HUES64 (cell line): ENCODE measurements around the gene SPDYE4.

ENCODE experiments used
- H3K27ac ChIP-seq: 2 replicates; pipeline ENCODE4 v1.7.0; 2013; ENCODE audit warnings: low read depth, low read length, inconsistent platforms
- H3K27me3 ChIP-seq: 2 replicates; pipeline ENCODE4 v1.6.1; 2013; ENCODE audit warnings: mild to moderate bottlenecking, low read length; ENCODE audit not compliant: insufficient read depth
- H3K36me3 ChIP-seq: 2 replicates; pipeline ENCODE4 v1.6.1; 2013; ENCODE audit warnings: mild to moderate bottlenecking, low read length; ENCODE audit not compliant: insufficient read depth
- H3K4me1 ChIP-seq: 2 replicates; pipeline ENCODE4 v1.6.1; 2013; ENCODE audit warnings: mild to moderate bottlenecking, low read length, moderate library complexity; ENCODE audit not compliant: insufficient read depth
- H3K4me3 ChIP-seq: 2 replicates; pipeline ENCODE4 v1.5.1; 2013; ENCODE audit warnings: mild to moderate bottlenecking, low read length, moderate library complexity
- H3K9ac ChIP-seq: 2 replicates; pipeline ENCODE4 v1.6.1; 2013; ENCODE audit warnings: mild to moderate bottlenecking, low read depth, low read length
- H3K9me3 ChIP-seq: 2 replicates; pipeline ENCODE4 v1.6.1; 2013; ENCODE audit warnings: low read depth, low read length; ENCODE audit not compliant: insufficient read depth
- WGBS: fragments of 150-250, 120-280 bp; methylation state at CpG from one replicate; pipeline ENCODE4 v1.1.7; 2013; ENCODE audit warnings: missing lambda C conversion rate; 5-methylcytosine and 5-hydroxymethylcytosine counted together

Gene SPDYE4

DNA sequence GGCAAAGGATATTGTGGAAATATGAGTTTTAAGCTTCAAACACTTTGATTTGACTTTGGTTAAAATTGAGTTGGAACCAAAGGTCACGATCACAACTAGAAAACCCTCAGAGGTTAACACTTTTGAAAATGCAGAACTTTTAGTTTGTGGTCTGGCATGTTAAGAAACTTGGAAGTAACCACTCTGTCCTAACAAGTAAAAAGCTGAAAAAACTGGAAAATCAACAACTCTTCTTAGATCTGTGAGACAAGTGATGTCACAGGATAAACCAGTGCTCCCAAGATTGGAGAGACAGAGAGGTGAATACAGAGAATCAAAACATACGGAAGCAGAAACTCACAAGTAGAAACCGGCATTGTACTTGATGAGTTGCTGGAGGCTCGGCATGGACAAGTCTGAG, 23.4 kb upstream of the SPDYE4 start:
- Histone ChIP-seq H3K4me1 (no peaks in the 10 kb centered on the region), H3K9ac (no peak overlapping the region), H3K4me3 (no peak overlapping the region), H3K36me3 (no peaks in the 10 kb centered on the region), H3K27me3 (no peaks in the 10 kb centered on the region), H3K9me3 (no peaks in the 10 kb centered on the region), H3K27ac (no peak overlapping the region)
- 92% methylated on average over 4 of the region's 4 CpGs for WGBS

GRCh38 chr17:8776881-8777280, 18.5 kb upstream of the SPDYE4 start:
- Histone ChIP-seq H3K27me3 (no peaks in the 10 kb centered on the region), H3K9ac (no peak overlapping the region), H3K4me3 (no peak overlapping the region), H3K36me3 (no peaks in the 10 kb centered on the region), H3K27ac (no peak overlapping the region), H3K4me1 (no peaks in the 10 kb centered on the region), H3K9me3 (no peaks in the 10 kb centered on the region)
- WGBS = no CpG with 5 or more reads among the region's 1 CpG

GRCh38 chr17:8776248-8776647, 17.9 kb upstream of the SPDYE4 start:
- H3K27ac ChIP-seq = no peak overlapping the region
- H3K9me3 ChIP-seq = no peaks in the 10 kb centered on the region
- no peak overlapping the region for H3K9ac ChIP-seq
- H3K36me3 ChIP-seq = no peaks in the 10 kb centered on the region
- no peaks in the 10 kb centered on the region for H3K27me3 ChIP-seq
- H3K4me3 ChIP-seq = no peak overlapping the region
- H3K4me1 ChIP-seq = no peaks in the 10 kb centered on the region

DNA sequence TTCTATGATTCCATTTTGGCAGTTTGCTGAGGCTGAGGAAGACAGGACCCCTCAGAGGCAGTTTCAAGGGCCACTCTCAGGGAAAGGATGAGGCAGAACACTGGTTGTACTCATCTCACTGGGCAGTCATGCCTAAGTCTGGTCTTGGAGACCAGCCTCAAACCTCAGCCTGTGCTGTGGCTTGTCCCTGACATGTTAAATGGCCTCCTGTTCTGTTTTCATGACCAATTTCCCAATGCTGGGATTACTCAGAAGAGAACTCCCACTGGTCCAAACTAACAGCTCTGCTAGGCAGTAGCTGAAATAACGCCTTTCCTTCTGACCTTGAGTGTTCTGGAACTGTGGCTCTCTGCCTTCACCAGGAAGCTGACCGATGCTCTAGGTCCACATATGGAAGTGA, 8.4 kb upstream of the SPDYE4 start:
- peaks cover 6% of the 10 kb centered on the region for H3K9me3 ChIP-seq
- 93% methylated on average over 2 of the region's 2 CpGs for WGBS
- H3K27me3 ChIP-seq = no peaks in the 10 kb centered on the region
- H3K4me3 ChIP-seq = no peak overlapping the region
- peaks cover 5% of the 10 kb centered on the region; the same call in 1 of the 2 replicates for H3K4me1 ChIP-seq
- no peak overlapping the region for H3K27ac ChIP-seq
- H3K9ac ChIP-seq = no peak overlapping the region
- no peaks in the 10 kb centered on the region for H3K36me3 ChIP-seq

GRCh38 chr17:8762012-8762411, 3.7 kb upstream of the SPDYE4 start:
- Histone ChIP-seq H3K9me3 (peaks cover 6% of the 10 kb centered on the region), H3K36me3 (no peaks in the 10 kb centered on the region), H3K27me3 (no peaks in the 10 kb centered on the region), H3K27ac (no peak overlapping the region), H3K4me3 (no peak overlapping the region), H3K4me1 (no peaks in the 10 kb centered on the region), H3K9ac (no peak overlapping the region)
- 85% methylated on average over 8 of the region's 8 CpGs for WGBS

- Histone ChIP-seq H3K9me3 (peaks cover under 1% of the 10 kb centered on the region), H3K27me3 (no peaks in the 10 kb centered on the region), H3K4me1 (no peaks in the 10 kb centered on the region), H3K36me3 (no peaks in the 10 kb centered on the region), H3K27ac (no peak overlapping the region), H3K4me3 (no peak overlapping the region), H3K9ac (no peak overlapping the region)
- WGBS = 88% methylated on average over 13 of the region's 13 CpGs
Observed at GRCh38 chr17:8757189-8757588, 1.2 kb downstream of the SPDYE4 start.

DNA sequence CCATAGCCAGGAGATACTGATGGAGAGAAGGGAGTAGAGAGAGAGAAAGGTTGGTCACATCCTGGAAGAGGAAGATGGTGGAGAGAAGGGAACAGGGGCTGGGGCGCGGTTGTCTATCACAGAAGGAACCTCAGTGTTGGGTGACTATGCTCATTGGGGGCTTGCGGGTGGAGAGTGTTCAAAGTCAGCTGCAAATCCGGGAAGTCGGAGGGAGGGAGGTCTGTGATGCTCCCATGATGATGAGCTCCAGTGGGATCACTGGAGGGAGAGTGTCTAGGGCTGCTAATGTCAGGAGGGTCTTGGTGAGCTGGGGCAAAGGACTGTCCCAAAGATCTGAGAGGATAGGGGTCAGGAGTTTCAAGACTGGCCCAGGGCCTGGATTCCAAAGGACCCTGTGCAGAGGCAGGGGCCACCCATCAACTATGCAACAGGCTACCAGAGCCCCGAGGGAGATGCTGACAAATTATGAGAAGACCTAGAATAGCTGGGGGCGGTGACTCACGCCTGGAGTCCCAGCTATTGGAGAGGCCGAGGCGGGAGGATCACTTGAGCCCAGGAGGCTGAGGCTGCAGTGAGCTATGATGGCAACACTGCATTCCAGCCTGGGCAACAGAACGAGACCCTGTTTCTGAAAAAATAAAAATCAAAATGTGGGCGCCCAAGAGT, 2.6 kb downstream of the SPDYE4 start:
- 95% methylated on average over 12 of the region's 12 CpGs for WGBS
- Histone ChIP-seq H3K9ac (no peak overlapping the region), H3K36me3 (no peaks in the 10 kb centered on the region), H3K27me3 (no peaks in the 10 kb centered on the region), H3K4me1 (no peaks in the 10 kb centered on the region), H3K9me3 (no peaks in the 10 kb centered on the region), H3K27ac (no peak overlapping the region), H3K4me3 (no peak overlapping the region)

GRCh38 chr17:8754890-8755289, 3.5 kb downstream of the SPDYE4 start:
- H3K4me1 ChIP-seq = no peaks in the 10 kb centered on the region
- no peaks in the 10 kb centered on the region for H3K27me3 ChIP-seq
- no peak overlapping the region for H3K27ac ChIP-seq
- H3K9me3 ChIP-seq = no peaks in the 10 kb centered on the region
- H3K4me3 ChIP-seq = no peak overlapping the region
- no peaks in the 10 kb centered on the region for H3K36me3 ChIP-seq
- 71% methylated on average over 8 of the region's 8 CpGs for WGBS
- no peak overlapping the region for H3K9ac ChIP-seq

GRCh38 chr17:8753976-8754440, 4.3 kb downstream of the SPDYE4 start:
- H3K4me1 ChIP-seq = no peaks in the 10 kb centered on the region
- H3K4me3 ChIP-seq = no peak overlapping the region
- H3K27ac ChIP-seq = no peak overlapping the region
- no peaks in the 10 kb centered on the region for H3K9me3 ChIP-seq
- H3K36me3 ChIP-seq = no peaks in the 10 kb centered on the region
- no peaks in the 10 kb centered on the region for H3K27me3 ChIP-seq
- WGBS = 58% methylated on average over 1 of the region's 1 CpG
- no peak overlapping the region for H3K9ac ChIP-seq

DNA sequence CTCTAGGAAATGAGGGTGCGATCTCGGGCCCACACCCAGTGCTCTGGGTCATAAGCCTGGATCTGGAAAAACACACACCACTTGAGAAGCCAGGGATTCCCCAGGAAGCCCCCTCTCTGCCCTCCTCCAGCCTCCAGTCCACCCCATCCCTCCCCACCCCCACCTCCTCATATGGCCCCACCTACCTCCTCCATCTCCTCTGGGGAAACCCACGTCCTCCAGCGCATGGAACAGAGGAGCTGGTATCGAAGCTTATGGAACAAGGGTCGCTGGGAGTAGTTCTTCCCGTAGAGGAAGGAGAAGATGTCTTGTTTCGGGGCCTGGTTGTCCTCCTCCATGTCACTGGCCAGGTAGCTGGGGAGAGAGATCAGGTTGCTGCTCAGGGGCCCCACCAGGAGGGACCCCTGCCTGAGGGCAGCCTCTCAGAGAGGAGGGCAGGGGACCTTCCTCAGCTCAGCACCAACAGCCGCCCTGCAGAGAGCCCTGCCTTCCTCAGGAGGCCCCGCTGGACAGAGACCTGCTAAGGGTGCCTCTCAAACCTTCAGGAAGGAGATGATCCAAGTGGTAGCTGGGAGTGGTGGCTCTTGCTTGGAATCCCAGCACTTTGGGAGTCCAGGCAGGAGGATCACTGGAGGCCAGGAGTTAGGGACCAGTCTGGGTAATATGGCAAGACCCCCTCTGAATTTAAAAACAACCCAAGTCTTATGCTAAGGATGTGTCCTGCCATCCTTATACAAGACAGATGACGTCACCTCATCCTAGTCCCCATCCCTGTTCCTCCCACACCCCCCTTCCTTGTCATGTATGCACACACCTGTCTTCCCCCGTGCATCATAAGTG, 5.0 kb downstream of the SPDYE4 start:
- Histone ChIP-seq H3K4me1 (no peaks in the 10 kb centered on the region), H3K27ac (no peak overlapping the region), H3K27me3 (no peaks in the 10 kb centered on the region), H3K4me3 (no peak overlapping the region), H3K9me3 (no peaks in the 10 kb centered on the region), H3K36me3 (no peaks in the 10 kb centered on the region), H3K9ac (no peak overlapping the region)
- 86% methylated on average over 12 of the region's 12 CpGs for WGBS

- H3K9ac ChIP-seq = no peak overlapping the region
- H3K27ac ChIP-seq = no peak overlapping the region
- WGBS = 93% methylated on average over 3 of the region's 3 CpGs
- no peaks in the 10 kb centered on the region for H3K4me1 ChIP-seq
- peaks cover 8% of the 10 kb centered on the region; the same call in 1 of the 2 replicates for H3K27me3 ChIP-seq
- H3K9me3 ChIP-seq = no peaks in the 10 kb centered on the region
- no peaks in the 10 kb centered on the region for H3K36me3 ChIP-seq
- no peak overlapping the region for H3K4me3 ChIP-seq
Observed at GRCh38 chr17:8749616-8750015, 8.7 kb downstream of the SPDYE4 start.
